Measurements from ENCODE around the gene MTLN.
"Not testable (repeated sequence)": the region's sequence is repeated elsewhere in the genome, so short reads cannot be mapped to it uniquely, and the experiment has no call there.

Gene MTLN

DNA sequence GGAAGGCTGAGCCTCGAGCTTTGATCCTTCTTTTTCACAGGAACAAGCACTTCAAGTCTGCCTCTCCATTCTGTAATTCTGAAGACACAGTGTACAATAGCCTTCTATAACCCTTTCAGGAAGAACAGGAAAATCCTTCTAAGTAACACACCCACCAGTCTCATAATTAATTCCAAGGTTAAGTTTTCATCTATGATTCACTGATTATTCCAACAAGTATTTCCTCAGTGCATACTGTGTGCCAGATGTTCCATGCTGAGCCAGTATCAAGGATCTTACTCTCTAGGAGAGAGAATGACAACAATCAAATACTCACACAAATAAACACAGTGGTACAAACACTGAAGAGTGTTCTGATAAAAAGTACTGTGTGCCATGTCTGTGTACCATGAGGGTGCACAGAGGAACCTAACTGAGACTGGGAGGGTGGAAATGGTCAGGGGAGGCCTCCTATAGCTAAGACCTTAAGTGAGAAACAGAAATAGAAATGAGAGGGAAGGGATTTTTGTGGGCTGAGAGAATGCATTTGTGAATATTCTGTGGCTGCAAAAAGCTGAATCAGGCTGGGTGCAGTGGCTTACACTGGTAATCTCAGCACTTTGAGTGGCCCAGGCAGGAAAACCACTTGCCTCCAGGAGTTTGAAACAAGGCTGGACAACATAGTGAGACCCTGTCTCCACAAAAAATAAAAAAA, 7.3 kb upstream of the MTLN start:
- Histone ChIP-seq H3K4me2 (ENCODE audit: insufficient read depth, low read length) (no peak overlapping the region), H3K36me3 (ENCODE audit: insufficient read depth, low read length) (no peaks in the 10 kb centered on the region), H4K20me1 (ENCODE audit: insufficient read depth, low read length) (no peaks in the 10 kb centered on the region), H3K27me3 (ENCODE audit: insufficient read depth, low read length, poor library complexity) (peaks cover 35% of the 10 kb centered on the region), H3K27ac (ENCODE audit: low read length) (no peak overlapping the region), H3K9me3 (ENCODE audit: insufficient read depth, low read length, severe bottlenecking) (no peaks in the 10 kb centered on the region), H3K9ac (ENCODE audit: low read depth, low read length) (no peak overlapping the region), H2AFZ (ENCODE audit: low read depth, low read length) (no peak overlapping the region), H3K4me1 (ENCODE audit: insufficient read depth, low read length) (no peaks in the 10 kb centered on the region), H3K4me3 (ENCODE audit: low read depth in 1 of 2, low read length in 2 of 2) (no peak overlapping the region), H3K79me2 (ENCODE audit: insufficient read depth, low read length) (no peaks in the 10 kb centered on the region)
- TF ChIP-seq, protein P1, sequence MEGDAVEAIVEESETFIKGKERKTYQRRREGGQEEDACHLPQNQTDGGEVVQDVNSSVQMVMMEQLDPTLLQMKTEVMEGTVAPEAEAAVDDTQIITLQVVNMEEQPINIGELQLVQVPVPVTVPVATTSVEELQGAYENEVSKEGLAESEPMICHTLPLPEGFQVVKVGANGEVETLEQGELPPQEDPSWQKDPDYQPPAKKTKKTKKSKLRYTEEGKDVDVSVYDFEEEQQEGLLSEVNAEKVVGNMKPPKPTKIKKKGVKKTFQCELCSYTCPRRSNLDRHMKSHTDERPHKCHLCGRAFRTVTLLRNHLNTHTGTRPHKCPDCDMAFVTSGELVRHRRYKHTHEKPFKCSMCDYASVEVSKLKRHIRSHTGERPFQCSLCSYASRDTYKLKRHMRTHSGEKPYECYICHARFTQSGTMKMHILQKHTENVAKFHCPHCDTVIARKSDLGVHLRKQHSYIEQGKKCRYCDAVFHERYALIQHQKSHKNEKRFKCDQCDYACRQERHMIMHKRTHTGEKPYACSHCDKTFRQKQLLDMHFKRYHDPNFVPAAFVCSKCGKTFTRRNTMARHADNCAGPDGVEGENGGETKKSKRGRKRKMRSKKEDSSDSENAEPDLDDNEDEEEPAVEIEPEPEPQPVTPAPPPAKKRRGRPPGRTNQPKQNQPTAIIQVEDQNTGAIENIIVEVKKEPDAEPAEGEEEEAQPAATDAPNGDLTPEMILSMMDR (IDR thresholded peaks at IDR 0.05; ENCODE audit: borderline replicate concordance, extremely low read depth, low read length, poor library complexity, severe bottlenecking): no peak
- TF ChIP-seq EZH2 (IDR thresholded peaks at IDR 0.05; ENCODE audit: borderline replicate concordance, low read depth, low read length, severe bottlenecking): no peak
- DNase-seq (no peak), ATAC-seq (ENCODE audit: insufficient read depth, low read depth) (no peak)

DNA sequence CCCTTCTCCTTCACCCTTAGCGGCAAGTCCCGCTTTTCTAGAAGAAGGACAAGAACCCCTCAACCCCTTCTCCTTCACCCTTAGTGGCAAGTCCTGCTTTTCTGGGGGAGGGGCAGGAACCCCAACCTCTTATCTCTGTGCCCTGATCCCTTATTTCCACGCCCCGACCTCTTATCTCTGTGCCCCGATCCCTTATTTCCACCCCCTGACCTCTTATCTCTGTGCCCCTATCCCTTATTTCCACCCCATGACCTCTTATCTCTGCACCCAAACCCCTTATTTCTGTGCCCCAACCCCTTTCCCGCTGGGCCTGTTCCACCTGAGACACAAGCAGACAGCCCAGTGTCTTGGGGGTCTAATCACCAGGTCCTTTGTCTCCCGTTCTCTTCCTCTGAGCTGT, 6.5 kb upstream of the MTLN start:
- ATAC-seq (ENCODE audit: insufficient read depth, low read depth); H3K36me3 ChIP-seq (ENCODE audit: insufficient read depth, low read length); H3K4me3 ChIP-seq (ENCODE audit: low read depth in 1 of 2, low read length in 2 of 2); H3K4me2 ChIP-seq (ENCODE audit: insufficient read depth, low read length); DNase-seq; H2AFZ ChIP-seq (ENCODE audit: low read depth, low read length); H3K27ac ChIP-seq (ENCODE audit: low read length); H3K9me3 ChIP-seq (ENCODE audit: insufficient read depth, low read length, severe bottlenecking); H4K20me1 ChIP-seq (ENCODE audit: insufficient read depth, low read length); H3K4me1 ChIP-seq (ENCODE audit: insufficient read depth, low read length); H3K79me2 ChIP-seq (ENCODE audit: insufficient read depth, low read length); H3K9ac ChIP-seq (ENCODE audit: low read depth, low read length): not testable (repeated sequence)
- peaks cover 40% of the 10 kb centered on the region for H3K27me3 ChIP-seq (ENCODE audit: insufficient read depth, low read length, poor library complexity)

DNA sequence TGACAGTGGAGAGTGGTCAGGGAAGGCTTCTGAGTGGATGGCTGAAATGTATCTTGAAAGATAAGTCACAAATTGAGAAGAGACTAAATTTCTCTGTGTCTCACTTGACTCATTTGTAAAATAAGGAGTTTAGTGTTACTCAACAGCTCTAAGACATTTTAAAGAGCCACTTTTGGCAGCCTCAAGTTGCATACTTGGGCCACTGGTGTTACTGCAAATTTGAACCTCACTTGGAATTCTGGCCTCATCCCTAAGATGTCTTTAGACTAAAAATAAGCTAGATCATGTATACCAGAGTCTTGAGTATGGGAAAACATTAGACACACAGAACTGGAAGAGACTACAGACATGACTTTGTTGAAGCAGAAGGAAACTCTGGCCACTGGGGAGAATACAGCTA, 4.5 kb upstream of the MTLN start:
- peaks cover 10% of the 10 kb centered on the region for H3K9me3 ChIP-seq (ENCODE audit: insufficient read depth, low read length, severe bottlenecking)
- H3K27ac ChIP-seq (ENCODE audit: low read length): no peak overlapping the region
- peaks cover 5% of the 10 kb centered on the region for H3K79me2 ChIP-seq (ENCODE audit: insufficient read depth, low read length)
- no peak overlapping the region for H3K4me2 ChIP-seq (ENCODE audit: insufficient read depth, low read length)
- H3K27me3 ChIP-seq (ENCODE audit: insufficient read depth, low read length, poor library complexity): peaks cover 32% of the 10 kb centered on the region
- H3K4me1 ChIP-seq (ENCODE audit: insufficient read depth, low read length): peaks cover 7% of the 10 kb centered on the region
- H3K9ac ChIP-seq (ENCODE audit: low read depth, low read length): no peak overlapping the region
- TF ChIP-seq, protein P1 (IDR thresholded peaks at IDR 0.05; ENCODE audit: borderline replicate concordance, extremely low read depth, low read length, poor library complexity, severe bottlenecking): no peak
- TF ChIP-seq EZH2 (IDR thresholded peaks at IDR 0.05; ENCODE audit: borderline replicate concordance, low read depth, low read length, severe bottlenecking): no peak
- ATAC-seq (ENCODE audit: insufficient read depth, low read depth) (no peak), DNase-seq (no peak)
- no peak overlapping the region for H3K4me3 ChIP-seq (ENCODE audit: low read depth in 1 of 2, low read length in 2 of 2)
- no peaks in the 10 kb centered on the region for H4K20me1 ChIP-seq (ENCODE audit: insufficient read depth, low read length)
- no peak overlapping the region for H2AFZ ChIP-seq (ENCODE audit: low read depth, low read length)
- peaks cover 4% of the 10 kb centered on the region; the same call in 1 of the 2 replicates for H3K36me3 ChIP-seq (ENCODE audit: insufficient read depth, low read length)

DNA sequence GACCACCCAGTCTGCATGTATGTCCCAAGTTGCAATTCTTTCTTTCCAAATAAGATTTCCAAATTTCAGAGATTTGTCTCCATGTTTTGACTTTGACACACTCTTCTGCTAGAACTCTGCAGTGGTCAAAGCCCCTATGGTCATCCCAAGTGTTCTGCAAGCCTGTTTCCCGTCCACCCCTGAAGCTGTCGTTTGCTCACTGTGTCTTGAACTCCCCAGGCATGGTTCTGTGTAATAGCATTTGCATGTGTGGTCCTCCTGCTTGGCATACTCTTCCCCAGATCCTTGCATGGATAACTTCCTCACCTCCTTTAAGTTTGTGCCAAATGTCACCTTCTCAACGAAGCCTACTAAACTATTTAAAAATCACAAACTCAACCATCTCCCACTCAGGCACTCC, 3.9 kb upstream of the MTLN start:
- TF ChIP-seq, protein P1 (IDR thresholded peaks at IDR 0.05; ENCODE audit: borderline replicate concordance, extremely low read depth, low read length, poor library complexity, severe bottlenecking): no peak
- no peak for TF ChIP-seq EZH2 (IDR thresholded peaks at IDR 0.05; ENCODE audit: borderline replicate concordance, low read depth, low read length, severe bottlenecking)
- Histone ChIP-seq H3K4me1 (ENCODE audit: insufficient read depth, low read length) (peaks cover 12% of the 10 kb centered on the region), H3K27ac (ENCODE audit: low read length) (no peak overlapping the region), H2AFZ (ENCODE audit: low read depth, low read length) (no peak overlapping the region), H3K27me3 (ENCODE audit: insufficient read depth, low read length, poor library complexity) (peaks cover 27% of the 10 kb centered on the region), H3K9ac (ENCODE audit: low read depth, low read length) (no peak overlapping the region), H3K4me3 (ENCODE audit: low read depth in 1 of 2, low read length in 2 of 2) (no peak overlapping the region), H3K4me2 (ENCODE audit: insufficient read depth, low read length) (no peak overlapping the region), H3K36me3 (ENCODE audit: insufficient read depth, low read length) (peaks cover 5% of the 10 kb centered on the region; the same call in 1 of the 2 replicates), H4K20me1 (ENCODE audit: insufficient read depth, low read length) (no peaks in the 10 kb centered on the region), H3K79me2 (ENCODE audit: insufficient read depth, low read length) (peaks cover 11% of the 10 kb centered on the region), H3K9me3 (ENCODE audit: insufficient read depth, low read length, severe bottlenecking) (peaks cover 10% of the 10 kb centered on the region)
- DNase-seq (no peak), ATAC-seq (ENCODE audit: insufficient read depth, low read depth) (no peak)
